GM12878 (cell line): ENCODE measurements around the gene ZMYND10. TPM values are rescaled to one million over a fixed set of nuclear protein-coding genes. Genes with fewer than 3 reads are reported as not detected.
A peak's percentile ranks its signal among the peaks of the same experiment; 100 is the strongest.

ENCODE experiments used
- ASH2L ChIP-seq: fragments of 300-600, 200-600 bp; sonication (generic); IDR thresholded peaks from 2 replicates; pipeline ENCODE4 v1.6.1; 2017; ENCODE audit warnings: low read depth, mild to moderate bottlenecking, borderline replicate concordance
- ATF3 ChIP-seq: IDR thresholded peaks from 2 replicates; pipeline ENCODE4 v1.6.1; 2011; ENCODE audit warnings: low read depth, mild to moderate bottlenecking, low read length, moderate library complexity, borderline replicate concordance; ENCODE audit errors: extremely low read depth
- CEBPZ ChIP-seq: fragments of 150-350 bp; IDR thresholded peaks from 2 replicates; pipeline ENCODE4 v1.6.1; 2016; ENCODE audit warnings: low read depth, low read length
- ELK1 ChIP-seq: IDR thresholded peaks from 2 replicates; pipeline ENCODE4 v1.6.1; 2012; ENCODE audit warnings: low read depth, low read length, improper control_type of control experiment
- FOS ChIP-seq: IDR thresholded peaks from 3 replicates; pipeline ENCODE4 v1.6.1; 2011; ENCODE audit warnings: borderline replicate concordance; ENCODE audit not compliant: insufficient read length; ENCODE audit errors: extremely low read depth
- HDAC2 ChIP-seq: fragments of 200-600 bp; sonication (generic); IDR thresholded peaks from 2 replicates; pipeline ENCODE4 v1.6.1; 2017
- IKZF1 ChIP-seq: fragments of 450-650 bp; conservative IDR thresholded peaks from 2 replicates; pipeline ENCODE4 v1.6.1; 2017; ENCODE audit warnings: antibody characterized with exemption, mild to moderate bottlenecking
- JUNB ChIP-seq: IDR thresholded peaks from 2 replicates; pipeline ENCODE4 v1.6.1; 2016; ENCODE audit warnings: antibody characterized with exemption, mild to moderate bottlenecking
- KDM1A ChIP-seq: fragments of 200-600 bp; sonication (generic); IDR thresholded peaks from 2 replicates; pipeline ENCODE4 v1.6.1; 2016; ENCODE audit warnings: borderline replicate concordance
- MEF2A ChIP-seq: IDR thresholded peaks from 2 replicates; pipeline ENCODE4 v1.6.1; 2011; ENCODE audit warnings: low read depth, mild to moderate bottlenecking, low read length, moderate library complexity; ENCODE audit not compliant: insufficient read depth
- MLLT1 ChIP-seq: fragments of 450-650 bp; IDR thresholded peaks from 2 replicates; pipeline ENCODE4 v1.6.1; 2016; ENCODE audit warnings: mild to moderate bottlenecking
- MTA3 ChIP-seq: IDR thresholded peaks from 2 replicates; pipeline ENCODE4 v1.6.1; 2012; ENCODE audit warnings: low read length, inconsistent platforms, borderline replicate concordance
- MXI1 ChIP-seq: fragments of 150-350 bp; IDR thresholded peaks from 2 replicates; pipeline ENCODE4 v1.6.1; 2011; ENCODE audit warnings: low read depth, mild to moderate bottlenecking, inconsistent platforms, low read length, improper control_type of control experiment
- SIN3A ChIP-seq: IDR thresholded peaks from 2 replicates; pipeline ENCODE4 v1.6.1; 2012; ENCODE audit warnings: low read depth, low read length, improper control_type of control experiment
- STAT1 ChIP-seq: fragments of 450-650 bp; conservative IDR thresholded peaks from 2 replicates; pipeline ENCODE4 v1.6.1; 2014; ENCODE audit warnings: antibody characterized with exemption, mild to moderate bottlenecking
- SUPT20H ChIP-seq: IDR thresholded peaks from 2 replicates; pipeline ENCODE4 v1.6.1; 2011; ENCODE audit warnings: low read depth, mild to moderate bottlenecking, low read length, moderate library complexity, borderline replicate concordance; ENCODE audit not compliant: control insufficient read depth
- TBL1XR1 ChIP-seq: IDR thresholded peaks from 2 replicates; pipeline ENCODE4 v1.6.1; 2012; ENCODE audit warnings: low read depth, low read length, improper control_type of control experiment
- WRNIP1 ChIP-seq: IDR thresholded peaks from 2 replicates; pipeline ENCODE4 v1.6.1; 2011; ENCODE audit warnings: low read depth, low read length, improper control_type of control experiment, borderline replicate concordance
- ZNF217 ChIP-seq: fragments of 450-650 bp; IDR thresholded peaks from 2 replicates; pipeline ENCODE4 v1.6.1; 2017; ENCODE audit warnings: antibody characterized with exemption, mild to moderate bottlenecking
- ZNF274 ChIP-seq: IDR thresholded peaks from one replicate; pipeline ENCODE4 v1.8.0; 2011; ENCODE audit not compliant: insufficient read length, insufficient read depth
- ZSCAN29 ChIP-seq: fragments of 450-650 bp; IDR thresholded peaks from 2 replicates; pipeline ENCODE4 v1.6.1; 2017; ENCODE audit warnings: mild to moderate bottlenecking, moderate library complexity
- ZZZ3 ChIP-seq: IDR thresholded peaks from 2 replicates; pipeline ENCODE4 v1.6.1; 2011; ENCODE audit warnings: low read depth; ENCODE audit not compliant: control insufficient read depth, insufficient read length
- polyA plus RNA-seq, 11 experiments: library from polyadenylated mRNA; depleted of rRNA in 4 of 11; unstranded in 6 of 11; stranded (reverse) in 5 of 11; fragments of >200 nt; fragmentation: Nextera tagmentation in 4 of 11; fragmentation: Illumina TruSeq in 1 of 11; extraction: Ambion mirVana in 4 of 11; extraction: Trizol in 1 of 11; gene quantifications; 1 replicate in 1 of 11; 2 replicates in 10 of 11; pipeline versions ENCODE4 v1.2.1 to v1.2.3, GENCODE V29; 2011 to 2016; ENCODE audit warnings: inconsistent platforms in 2 of 11, missing spikeins in 2 of 11, low read depth in 1 of 11
- total RNA-seq, 4 experiments: library from RNA; depleted of rRNA in 3 of 4; stranded (reverse); fragments of >200 nt in 3 of 4; fragmentation: Illumina TruSeq in 1 of 4; extraction: Trizol in 1 of 4; gene quantifications; 2 replicates each; pipeline versions ENCODE4 v1.2.1 to v1.2.3, GENCODE V29; 2013 to 2021

ZMYND10 gene
- total and polyA plus RNA-seq, 10 of the 15 experiments (the other 5 are each of a cell fraction or from before 2014, with no cell fraction given), result 0.11 to 1.0 (median 0.37) TPM

- TF ChIP-seq CEBPZ, result no peak
- TF ChIP-seq ZNF274, result no peak
- no peak for TF ChIP-seq HDAC2
- no peak for TF ChIP-seq KDM1A
- no peak for TF ChIP-seq WRNIP1
- TF ChIP-seq TBL1XR1, result 0 out of 2 replicates have a peak, but pooled peaks have one; percentile 43
- peak; percentile 77; the same call in 1 of the 2 replicates for TF ChIP-seq ATF3
- no peak for TF ChIP-seq ZSCAN29
- TF ChIP-seq MEF2A, result no peak
- 0 out of 2 replicates have a peak, but pooled peaks have one; percentile 15 for TF ChIP-seq MLLT1
- TF ChIP-seq MXI1, result peak; percentile 72
- TF ChIP-seq JUNB, result no peak
- TF ChIP-seq SIN3A, result peak; percentile 73
- TF ChIP-seq ASH2L, result no peak
- no peak for TF ChIP-seq ZNF217
- TF ChIP-seq IKZF1, result peak; percentile 100
- TF ChIP-seq FOS, result no peak
- no peak for TF ChIP-seq MTA3
- TF ChIP-seq ELK1, result peak; percentile 69
- TF ChIP-seq ZZZ3, result no peak
- TF ChIP-seq STAT1, result no peak
- no peak for TF ChIP-seq SUPT20H
Measured at GRCh38 chr3:50350527-50351322, 5.2 kb upstream of the ZMYND10 start, which contains the start of the genes CYB561D2 and NPRL2 (continued).
